NCI-H2171 treated with DMSO at 0.1 percent for 48 hours (cell line): ENCODE results near the gene TEKT5.
A peak's percentile ranks its signal among the peaks of the same experiment; 100 is the strongest.
"Not testable (repeated sequence)": the region's sequence is repeated elsewhere in the genome, so short reads cannot be mapped to it uniquely, and the experiment has no call there.

Experiments used
- DNase-seq: peaks from one replicate; lab custom pipeline; 2025; lab: John Stamatoyannopoulos, UW

TEKT5 gene

DNA sequence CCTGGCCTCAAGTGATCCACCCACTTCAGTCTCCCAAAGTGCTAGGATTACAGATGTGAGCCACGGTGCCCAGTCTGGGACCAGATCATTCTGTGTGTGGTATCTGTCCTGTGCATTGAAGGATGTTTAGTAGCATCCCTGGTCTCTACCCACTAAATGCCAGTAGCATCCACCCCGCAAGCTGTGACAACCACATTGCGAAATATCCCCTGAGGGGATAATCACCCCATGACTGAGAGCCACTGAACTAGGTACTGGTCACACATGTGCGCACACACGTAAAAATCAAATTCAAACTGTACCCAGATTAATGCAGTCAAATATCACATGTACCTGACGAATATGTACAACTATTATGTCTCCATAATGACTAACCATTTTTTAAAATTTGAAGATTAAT, 35.8 kb downstream of the TEKT5 start:
- no peak for DNase-seq

DNA sequence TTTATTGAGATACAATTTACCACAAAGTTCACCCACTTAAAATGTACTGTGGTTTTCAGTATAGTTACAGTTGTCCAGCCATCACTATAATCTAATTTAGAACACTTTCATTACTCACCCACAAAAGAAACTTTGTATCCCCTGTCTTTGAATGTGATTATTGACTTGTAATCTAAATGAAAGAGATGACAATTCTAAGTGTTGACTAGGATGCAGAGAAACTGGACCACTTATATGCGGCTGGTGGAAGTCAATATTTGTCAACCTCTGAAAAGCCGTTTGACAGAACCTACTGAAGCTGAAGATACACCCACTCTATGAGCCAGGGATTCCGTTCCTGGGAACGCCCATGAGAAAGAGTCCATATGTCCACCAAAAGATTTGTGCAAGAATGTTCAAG, 36.8 kb downstream of the TEKT5 start:
- no peak for DNase-seq

DNA sequence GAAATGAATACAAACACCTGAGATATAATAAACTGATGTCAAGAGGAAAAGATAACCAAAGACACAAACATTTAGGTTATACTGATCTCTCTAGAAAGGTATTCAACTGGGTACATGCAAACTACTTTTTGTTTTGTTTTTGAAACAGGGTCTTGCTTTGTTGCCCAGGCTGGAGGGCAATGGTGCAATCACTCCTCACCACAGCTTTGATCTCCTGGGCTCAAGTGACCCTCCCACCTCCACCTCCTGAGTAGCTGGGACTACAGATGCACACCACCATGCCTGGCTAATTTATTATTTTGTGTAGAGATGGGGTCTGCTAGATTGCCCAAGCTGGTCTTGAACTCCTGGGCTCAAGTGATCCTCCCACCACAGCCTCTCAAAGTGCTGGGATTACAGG, 38.1 kb downstream of the TEKT5 start:
- no peak for DNase-seq

DNA sequence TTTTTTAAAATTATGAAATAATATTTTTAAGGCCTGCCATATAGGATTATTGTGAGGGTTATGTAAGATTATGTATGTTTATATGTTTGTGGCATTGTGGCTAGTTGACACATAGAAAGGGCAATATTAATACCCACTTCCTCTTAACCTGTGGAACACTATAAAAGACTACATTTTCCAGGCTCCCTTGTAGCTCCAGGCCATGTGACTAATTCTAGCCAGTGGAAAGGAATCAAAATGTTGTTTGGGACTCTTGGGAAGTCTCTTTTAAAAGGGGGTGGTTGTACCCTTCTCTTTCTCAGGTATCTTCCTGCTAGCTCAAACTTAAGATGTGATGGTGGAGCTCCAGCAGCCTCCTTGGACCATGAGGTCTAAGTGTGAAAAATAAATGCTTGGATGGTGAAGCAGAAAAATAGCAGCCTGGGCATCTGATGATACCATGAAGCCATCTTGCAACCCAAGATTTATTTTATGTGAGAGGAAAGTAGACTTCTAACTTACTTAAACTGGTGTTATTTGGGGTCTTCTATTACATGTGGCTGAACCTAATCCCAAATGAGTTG, 39.2 kb downstream of the TEKT5 start:
- no peak for DNase-seq

DNA sequence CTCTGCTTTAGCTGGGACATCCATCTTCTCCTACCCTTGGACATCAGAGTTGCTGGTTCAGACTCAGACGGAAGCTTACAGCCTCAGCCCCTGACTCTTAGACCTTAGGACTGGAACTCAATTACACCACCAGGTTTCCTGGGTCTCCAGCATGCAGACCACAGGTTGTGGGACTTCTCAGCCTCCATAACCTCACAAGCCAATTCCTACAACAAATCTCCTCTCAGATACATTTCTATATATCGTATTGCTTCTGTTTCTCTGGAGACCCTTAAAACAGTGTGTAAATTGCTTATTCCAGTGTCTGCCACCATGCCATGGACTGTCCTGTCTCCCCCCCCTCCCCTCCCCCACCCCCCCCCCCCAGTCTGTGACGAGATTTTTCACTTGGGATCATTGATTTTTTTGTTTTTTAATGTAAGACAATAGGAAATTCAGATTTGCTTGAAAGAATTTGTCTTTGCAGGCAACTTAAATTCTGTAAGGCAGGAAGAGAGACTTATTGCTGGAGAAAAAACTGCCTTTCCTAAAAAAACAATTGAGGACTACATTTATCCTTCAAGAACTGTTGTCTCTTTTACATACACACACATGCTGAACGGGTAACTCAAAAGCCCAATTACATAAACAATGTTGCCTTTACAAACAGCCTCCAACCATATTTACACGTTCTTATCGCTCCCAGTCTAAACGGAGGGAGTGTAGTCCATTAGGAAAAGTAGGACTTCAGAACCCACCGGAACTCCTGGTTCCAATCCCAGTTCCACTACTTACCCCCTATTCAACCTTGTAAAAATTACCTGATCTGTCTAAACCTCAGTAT, 39.9 kb downstream of the TEKT5 start:
- no peak for DNase-seq

DNA sequence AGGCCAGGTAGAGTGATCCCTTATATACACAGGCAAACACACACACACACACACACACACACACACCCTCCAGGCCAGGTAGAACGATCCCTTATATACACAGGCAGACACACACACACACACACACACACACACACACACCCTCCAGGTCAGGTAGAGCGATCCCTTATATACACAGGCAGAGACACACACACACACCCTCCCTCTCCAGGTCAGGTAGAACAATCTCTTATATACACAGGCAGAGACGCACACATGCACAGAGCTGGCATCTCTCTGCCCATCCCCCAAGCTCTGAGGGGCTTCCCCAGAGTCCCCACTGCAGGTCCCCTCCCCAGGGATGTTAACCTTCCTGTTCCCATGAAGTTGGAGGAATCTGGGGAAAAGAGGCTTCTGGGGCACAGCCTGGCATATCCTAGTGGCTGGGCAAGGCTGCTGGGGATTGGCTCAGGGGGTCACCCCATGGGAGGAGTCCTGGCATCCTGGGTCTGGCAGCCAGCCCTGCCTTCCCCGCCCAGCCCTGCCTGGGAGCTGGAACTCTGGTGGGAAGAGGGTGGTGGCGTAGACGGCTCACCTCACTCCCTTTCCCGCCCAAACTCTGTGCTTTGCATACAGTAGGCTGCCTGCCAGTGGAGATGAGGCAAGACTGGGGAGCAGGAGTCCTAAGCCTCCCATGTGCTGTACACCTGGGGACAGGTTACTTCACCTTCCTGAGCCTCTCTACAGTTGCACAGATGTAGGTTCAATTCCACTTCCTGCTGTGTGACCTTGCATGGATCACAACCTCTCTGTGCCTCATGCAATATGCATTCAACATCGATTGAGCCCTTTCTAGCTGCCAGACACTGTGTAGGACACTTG, 41.8 kb downstream of the TEKT5 start:
- DNase-seq: peak; percentile 88

DNA sequence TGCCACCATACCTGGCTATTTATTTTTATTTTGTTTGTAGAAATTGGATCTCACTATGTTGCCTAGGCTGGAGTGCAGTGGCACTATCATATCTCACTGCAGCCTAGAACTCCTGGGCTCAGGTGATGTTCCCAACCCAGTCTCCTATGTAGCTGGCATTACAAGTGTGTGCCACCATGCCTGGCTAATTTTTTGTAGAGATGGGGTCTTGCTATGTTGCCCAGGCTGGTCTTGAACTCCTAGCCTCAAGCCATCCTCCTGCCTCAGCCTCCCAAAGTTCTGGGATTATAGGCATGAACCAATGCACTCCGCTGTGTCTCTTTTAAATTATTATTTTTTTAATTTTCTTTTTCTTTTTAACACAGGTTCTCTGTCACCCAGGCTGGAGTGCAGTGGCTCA, 45.6 kb downstream of the TEKT5 start:
- not testable (repeated sequence) for DNase-seq

DNA sequence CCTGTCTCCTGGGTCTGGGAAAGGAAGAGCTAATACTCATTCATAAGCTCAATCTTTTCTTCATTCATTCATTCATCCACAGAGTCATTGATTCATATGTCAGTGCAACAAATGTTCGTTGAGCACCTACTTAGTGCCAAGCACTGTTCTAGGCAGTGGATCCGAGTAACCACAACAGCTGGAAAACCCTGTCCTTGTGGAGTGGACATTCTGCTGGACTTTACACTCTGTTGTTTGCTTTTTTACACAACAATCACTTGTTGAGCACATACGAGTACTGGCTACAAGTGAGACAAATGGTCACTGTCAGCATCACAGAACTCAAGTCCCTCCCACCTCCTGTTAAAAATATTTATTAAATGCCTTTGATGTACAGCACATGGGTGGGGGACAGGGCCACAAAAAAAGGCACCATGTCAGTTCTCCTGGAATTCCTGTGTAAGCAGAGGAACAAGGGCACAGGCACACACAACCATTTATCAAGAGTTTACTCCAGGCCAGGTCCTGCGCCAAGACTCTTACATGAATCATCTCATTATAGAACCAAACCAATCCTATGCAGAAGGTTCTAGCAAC, 46.9 kb downstream of the TEKT5 start:
- DNase-seq: no peak

DNA sequence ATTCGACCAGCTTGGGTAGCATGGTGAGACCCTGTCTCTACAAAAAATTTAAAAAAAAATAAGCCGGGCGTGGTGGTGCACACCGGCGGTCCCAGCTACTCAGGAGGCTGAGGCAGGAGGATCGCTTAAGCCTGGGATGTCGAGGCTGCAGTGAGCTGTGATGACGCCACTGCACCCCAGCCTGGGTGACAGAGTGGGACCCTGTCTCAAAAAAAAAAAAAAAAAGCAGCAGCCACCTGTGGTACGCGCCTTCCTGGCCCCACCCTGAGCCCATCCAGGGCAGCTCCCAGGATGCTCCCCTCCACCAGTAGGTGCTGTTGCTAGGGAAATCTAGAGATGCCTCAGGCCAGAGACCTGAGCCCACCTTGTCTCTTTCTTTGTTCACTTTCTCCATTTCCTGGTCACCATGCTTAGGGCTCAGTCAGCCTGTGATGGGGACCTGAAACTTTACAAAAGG, 47.4 kb downstream of the TEKT5 start:
- DNase-seq: no peak

DNA sequence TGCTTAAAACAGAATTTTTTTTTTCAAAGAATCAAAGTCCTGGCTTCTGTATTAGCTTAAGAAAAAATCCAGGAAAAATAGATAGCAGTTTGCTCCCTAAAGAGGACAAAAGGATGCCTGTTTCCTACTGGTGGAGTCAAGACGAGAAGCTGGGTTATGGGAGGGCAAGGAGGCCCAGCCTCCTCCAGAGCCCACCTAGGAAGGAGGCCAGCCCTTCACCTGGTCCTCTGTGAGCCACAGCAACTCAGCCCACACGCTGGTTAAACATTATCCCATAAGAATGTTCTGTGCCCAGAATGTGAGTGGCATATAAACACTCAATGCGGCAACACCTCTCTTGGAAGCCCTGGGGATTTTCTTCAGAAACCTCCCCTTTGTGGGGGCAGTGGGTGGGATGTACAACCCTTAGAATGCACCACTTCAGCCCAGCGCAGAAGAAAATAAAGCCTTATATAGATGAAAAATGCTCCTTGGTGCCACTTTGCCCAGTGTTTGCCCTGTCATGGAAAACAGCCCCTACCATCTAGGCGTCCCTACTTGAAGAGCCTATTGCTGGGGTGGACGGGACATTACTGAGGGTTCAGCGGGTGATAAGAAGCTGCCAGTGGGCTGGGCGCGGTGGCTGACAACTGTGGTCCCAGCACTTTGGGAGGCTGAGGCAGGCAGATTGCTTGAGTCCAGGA, 48.0 kb downstream of the TEKT5 start:
- DNase-seq: no peak

DNA sequence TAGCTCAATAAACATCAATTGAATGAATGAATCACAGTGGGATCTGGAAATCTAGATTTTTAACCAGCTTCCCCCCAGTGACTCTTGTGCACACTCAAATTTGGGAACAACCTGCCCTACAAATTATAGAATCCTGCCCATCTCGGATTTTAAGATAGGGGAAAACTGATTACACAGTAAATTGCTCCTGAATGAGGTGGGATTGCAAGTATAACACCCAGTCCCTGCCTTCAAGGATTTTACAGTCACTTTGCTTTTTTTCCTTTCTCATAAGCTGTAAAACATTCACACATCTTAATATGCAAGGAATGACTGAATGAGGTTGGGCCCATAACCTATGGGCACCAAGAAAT, 48.5 kb downstream of the TEKT5 start:
- DNase-seq: no peak

DNA sequence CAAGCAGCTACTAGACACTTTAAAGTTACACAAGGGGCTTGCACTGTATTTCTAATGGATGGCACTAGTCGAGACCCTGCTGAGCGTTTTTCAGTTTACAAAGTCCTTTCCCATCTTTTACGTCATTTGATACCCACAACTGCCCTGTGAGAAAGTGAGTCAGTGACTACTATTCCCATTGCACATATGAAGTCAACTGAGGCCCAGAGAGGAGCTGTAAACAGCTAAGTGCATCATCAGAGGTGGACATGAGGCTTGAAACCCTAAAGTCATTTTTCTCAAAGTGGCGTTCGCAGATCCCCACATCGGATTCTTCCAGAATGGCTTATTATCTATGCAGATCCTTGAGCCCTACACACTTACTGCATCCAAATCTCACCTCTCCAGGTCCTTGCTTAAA, 50.6 kb downstream of the TEKT5 start:
- no peak for DNase-seq

DNA sequence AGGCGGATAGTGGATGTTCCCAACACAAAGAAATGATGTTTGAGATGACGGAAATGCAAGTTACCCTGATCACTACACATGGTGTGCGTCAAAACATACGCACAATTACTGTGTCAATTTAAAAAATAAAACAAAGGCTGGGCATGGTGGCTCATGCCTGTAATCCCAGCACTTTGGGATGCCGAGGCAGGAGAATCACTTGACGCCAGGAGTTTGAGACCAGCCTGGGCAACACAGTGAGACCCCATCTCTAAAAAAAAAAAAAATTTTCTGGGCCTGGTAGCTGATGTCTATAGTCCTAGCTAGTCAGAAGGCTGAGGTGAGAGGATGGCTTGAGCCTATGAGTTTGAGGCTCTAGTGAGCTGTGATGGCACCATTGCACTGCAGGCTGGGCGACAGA, 51.8 kb downstream of the TEKT5 start:
- DNase-seq: no peak

DNA sequence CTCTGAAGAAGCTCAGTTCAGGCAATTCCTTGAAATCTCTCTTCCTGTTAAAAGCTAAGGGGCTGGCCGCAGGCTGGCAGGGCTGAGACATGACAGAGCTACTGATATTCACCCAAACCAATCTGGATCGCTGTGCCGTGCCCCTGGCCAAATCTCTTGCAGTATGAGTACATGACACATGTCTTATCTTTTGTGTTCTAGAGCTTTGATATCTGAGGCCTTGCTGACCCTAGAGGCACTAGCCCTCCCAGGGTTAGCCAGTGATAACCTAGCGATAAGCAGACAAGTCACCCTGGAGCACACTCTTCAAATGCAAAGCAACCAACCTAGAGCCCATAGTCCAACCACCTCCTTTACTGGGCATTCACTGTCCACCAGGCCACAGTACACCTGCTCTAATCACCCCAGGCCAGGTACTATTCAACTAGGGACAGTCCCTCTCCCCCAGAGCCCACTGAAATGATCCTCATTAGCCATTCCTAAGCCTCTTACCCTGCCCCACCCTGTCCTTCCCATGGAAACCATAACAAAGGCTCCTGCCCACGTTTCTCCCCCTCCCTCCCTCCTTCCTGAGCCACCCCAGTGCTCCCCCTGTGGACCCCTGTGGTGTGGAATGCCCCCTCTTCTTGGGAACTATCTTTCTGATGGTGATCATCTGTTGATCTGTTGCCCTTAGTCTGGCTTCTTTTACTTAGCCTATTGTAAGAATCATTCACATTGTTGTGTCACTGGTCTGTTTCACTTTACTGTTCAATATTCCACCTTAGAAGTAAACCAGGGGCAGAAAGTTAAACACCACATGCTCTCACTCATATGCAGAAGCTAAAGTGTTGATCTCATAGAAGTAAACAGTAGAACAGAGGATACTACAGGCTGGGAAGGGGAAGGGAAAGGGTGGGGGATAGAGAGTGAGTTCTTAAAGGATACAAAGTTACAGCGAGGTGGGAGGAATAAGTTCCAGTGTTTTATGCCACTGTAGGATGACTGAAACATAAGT, 52.5 kb downstream of the TEKT5 start:
- DNase-seq: no peak

DNA sequence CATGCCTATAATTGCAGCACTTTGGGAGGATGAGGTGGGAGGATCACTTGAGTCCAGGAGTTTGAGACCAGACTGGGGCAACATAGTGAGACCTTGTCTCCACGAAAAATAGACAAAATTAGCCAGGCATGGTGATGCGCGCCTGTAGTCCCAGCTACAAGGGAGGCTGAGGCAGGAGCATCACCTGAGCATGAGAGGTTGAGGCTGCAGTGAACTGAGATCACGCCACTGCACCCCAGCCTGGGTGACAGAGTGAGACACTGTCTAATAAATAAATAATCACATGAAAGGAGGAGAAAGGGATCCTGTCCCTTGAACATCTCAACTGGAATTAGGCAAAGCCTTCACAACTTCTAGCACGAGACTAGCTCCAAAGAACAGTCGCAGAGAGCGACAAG, 53.2 kb downstream of the TEKT5 start:
- DNase-seq: no peak

DNA sequence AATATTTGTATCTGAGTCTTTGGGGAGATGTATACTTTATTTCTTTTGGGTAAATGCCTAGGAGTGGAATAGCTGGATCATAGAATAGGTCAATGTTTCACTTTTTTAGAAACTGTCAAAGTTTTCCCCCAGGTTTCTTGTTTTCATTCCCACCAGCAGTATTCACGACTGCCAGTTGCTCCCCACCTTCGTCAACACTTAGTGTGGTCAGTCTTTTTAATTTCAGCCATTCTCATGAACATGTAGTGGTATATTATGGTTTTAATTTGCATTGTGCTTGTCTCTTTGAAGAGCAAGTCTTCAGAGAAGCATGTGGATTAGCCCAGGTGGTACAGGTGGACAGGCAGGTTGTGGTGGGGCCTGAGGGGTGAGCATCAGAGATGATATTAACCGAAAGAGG, 53.8 kb downstream of the TEKT5 start:
- no peak for DNase-seq

DNA sequence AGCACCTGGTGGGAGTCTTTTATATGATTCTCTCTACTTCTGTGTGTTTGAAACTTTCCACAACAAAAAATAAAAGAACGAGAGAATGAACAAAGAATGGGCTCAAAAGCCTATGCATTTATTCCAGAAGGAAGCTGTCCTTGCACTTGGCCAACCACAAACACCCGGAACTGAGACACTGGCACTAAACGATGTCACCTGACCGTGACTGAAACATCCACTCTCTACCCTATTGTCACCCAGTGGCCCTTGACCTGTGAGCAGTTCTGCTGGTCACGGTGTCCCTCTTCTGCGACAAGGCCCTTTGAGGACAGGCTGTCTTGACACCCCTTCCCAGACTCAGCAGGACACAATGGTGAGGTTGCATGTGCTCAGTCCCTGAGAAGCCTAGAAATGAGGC, 56.6 kb downstream of the TEKT5 start:
- DNase-seq: no peak

DNA sequence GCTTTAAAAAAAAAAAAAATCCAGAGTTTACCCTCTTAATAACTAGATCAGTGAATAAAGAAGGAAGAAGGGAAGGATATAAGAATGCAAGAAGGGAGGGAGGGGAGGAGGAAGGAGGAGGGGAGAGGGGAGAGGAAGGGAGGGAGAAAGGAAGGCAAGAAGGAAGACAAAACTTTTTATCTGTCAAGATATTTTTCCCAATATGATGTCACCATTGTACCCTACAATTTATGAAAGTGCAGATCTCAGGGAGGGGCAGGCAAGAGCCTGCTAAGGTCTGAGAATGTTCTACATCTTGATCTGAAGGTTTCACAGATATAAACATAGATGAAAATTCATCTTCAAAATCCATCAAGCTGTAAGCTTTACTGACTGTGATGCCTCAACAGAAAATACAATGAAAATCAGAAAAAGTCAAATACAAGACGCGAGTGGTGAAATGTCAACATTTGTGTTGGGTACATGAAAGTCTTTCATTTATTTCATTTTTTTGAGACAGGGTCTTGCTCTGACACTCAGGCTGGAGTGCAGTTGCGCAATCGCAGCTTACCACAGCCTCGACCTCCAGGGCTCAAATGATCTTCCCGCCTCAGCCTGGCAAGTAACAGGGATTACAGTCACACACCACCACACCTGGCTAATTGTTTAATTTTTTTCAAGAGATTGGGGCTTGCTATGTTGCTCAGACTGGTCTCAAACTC, 57.2 kb downstream of the TEKT5 start:
- DNase-seq: no peak

DNA sequence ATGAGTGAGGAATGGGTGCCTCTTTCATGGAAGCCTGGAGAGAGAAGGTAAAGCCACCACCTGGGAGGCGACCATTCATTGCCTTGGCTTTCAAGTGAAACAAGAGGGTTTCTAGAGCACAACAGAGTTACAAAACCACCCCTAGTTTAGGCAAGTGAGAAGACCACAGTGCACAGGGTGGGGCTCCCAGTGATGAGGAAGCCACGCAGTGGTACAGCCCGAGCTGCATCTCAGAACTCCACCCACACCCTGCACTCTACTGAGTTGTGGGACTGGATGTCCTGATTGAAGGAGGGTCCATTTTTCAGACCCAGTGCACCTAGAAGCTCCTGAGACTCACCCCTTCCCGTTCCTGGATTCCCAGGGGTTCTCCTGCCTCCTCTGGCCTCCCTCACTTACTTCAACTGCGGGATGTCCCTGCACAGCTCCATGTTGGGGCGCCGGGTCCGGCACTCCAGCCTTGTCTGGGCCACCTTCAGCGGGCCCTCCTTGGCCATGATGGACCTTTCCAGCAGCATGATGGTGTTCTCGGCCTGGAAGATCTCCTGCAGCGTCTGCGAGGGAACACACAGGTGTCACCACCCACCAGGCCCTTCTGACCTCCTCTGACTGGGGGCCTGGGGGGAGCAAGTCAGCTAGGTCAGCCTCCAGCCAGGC, 59.2 kb downstream of the TEKT5 start:
- no peak for DNase-seq

DNA sequence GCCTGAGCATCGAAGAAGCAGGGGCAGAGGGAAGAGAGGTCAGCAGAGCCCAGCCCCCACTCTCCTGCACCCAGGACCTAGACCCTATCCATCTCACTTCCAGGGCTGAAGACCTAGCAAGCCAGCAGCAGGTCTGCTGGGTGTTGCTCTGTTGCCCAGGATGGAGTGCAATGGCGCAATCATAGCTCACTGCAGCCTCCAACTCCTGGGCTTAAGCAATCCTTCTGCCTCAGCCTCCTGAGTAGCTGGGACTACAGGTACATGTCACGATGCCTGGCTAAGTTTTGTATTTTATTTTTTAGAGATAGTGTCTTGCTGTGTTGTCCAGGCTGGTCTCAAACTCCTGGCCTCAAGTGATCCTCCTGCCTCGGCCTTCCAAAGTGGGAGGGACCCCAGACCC, 61.3 kb downstream of the TEKT5 start:
- DNase-seq: not testable (repeated sequence)
